AG09309 (cell line): ENCODE data around the gene PLA2G4A.

ENCODE experiments used
- DNase-seq: peaks from one replicate; pipeline ENCODE4 v3.0.0-alpha.2; 2010; ENCODE audit warnings: low read depth
- H3K4me3 ChIP-seq: 2 replicates; pipeline ENCODE4 v1.5.1; 2011; ENCODE audit warnings: mild to moderate bottlenecking, low read depth, low read length, moderate library complexity; ENCODE audit not compliant: control insufficient read depth
- CTCF ChIP-seq: IDR thresholded peaks from 2 replicates; pipeline ENCODE4 v1.5.1; 2011; ENCODE audit warnings: mild to moderate bottlenecking, low read depth, low read length, inconsistent platforms; ENCODE audit not compliant: insufficient read depth, control insufficient read depth; ENCODE audit errors: missing control alignments

The PLA2G4A gene

GRCh38 chr1:186845576-186846210 is 16.9 kb downstream of the PLA2G4A start:
- DNase-seq: no peak
- H3K4me3 ChIP-seq: no peak overlapping the region
- TF ChIP-seq CTCF: no peak

GRCh38 chr1:186848509-186849130 is 19.9 kb downstream of the PLA2G4A start:
- no peak overlapping the region for H3K4me3 ChIP-seq
- DNase-seq: no peak
- no peak for TF ChIP-seq CTCF

GRCh38 chr1:186849271-186849671 is 20.5 kb downstream of the PLA2G4A start:
- no peak for TF ChIP-seq CTCF
- no peak for DNase-seq
- no peak overlapping the region for H3K4me3 ChIP-seq

GRCh38 chr1:186849826-186850225 is 21.1 kb downstream of the PLA2G4A start:
- no peak overlapping the region for H3K4me3 ChIP-seq
- no peak for DNase-seq
- TF ChIP-seq CTCF: no peak

GRCh38 chr1:186854102-186854501 is 25.4 kb downstream of the PLA2G4A start:
- H3K4me3 ChIP-seq: no peak overlapping the region
- no peak for TF ChIP-seq CTCF

GRCh38 chr1:186858923-186859322 is 30.2 kb downstream of the PLA2G4A start:
- TF ChIP-seq CTCF: no peak
- no peak overlapping the region for H3K4me3 ChIP-seq
- DNase-seq: no peak

More at GRCh38 chr1:186854102-186854501, 25.4 kb downstream of the PLA2G4A start:
- no peak for DNase-seq
